MM.1S (cell line): ENCODE results near the gene CDCA5.

Experiments
- DNase-seq: peaks from one replicate; pipeline ENCODE4 v3.0.0-alpha.2; 2015
- H2AFZ ChIP-seq: fragments of 300-600 bp; sonication (generic); 2 replicates; pipeline ENCODE4 v1.6.0; 2016; ENCODE audit warnings: antibody characterized with exemption, low read length
- H3F3A ChIP-seq: fragments of 300-600 bp; sonication (generic); 2 replicates; pipeline ENCODE4 v1.6.1; 2016; ENCODE audit warnings: mild to moderate bottlenecking, antibody characterized with exemption, low read length, moderate library complexity, mixed read lengths; ENCODE audit not compliant: insufficient read depth
- H3K27ac ChIP-seq: fragments of 300-600 bp; sonication (generic); 2 replicates; pipeline ENCODE4 v1.5.1; 2016; ENCODE audit warnings: mild to moderate bottlenecking, low read length
- H3K27me3 ChIP-seq: fragments of 300-600 bp; sonication (generic); replicated peaks from 2 replicates; pipeline ENCODE4 v1.6.0; 2016; ENCODE audit warnings: low read length; ENCODE audit not compliant: insufficient read depth
- H3K36me3 ChIP-seq: fragments of 300-600 bp; sonication (generic); replicated peaks from 2 replicates; pipeline ENCODE4 v1.6.1; 2016; ENCODE audit warnings: mild to moderate bottlenecking, low read length, mixed read lengths; ENCODE audit not compliant: insufficient read depth
- H3K4me1 ChIP-seq: fragments of 300-600 bp; sonication (generic); 2 replicates; pipeline ENCODE4 v1.6.1; 2016; ENCODE audit warnings: low read length, mixed read lengths
- H3K4me2 ChIP-seq: fragments of 300-600 bp; sonication (generic); 2 replicates; pipeline ENCODE4 v1.6.0; 2016; ENCODE audit warnings: low read depth, low read length
- H3K4me3 ChIP-seq: fragments of 300-600 bp; sonication (generic); 2 replicates; pipeline ENCODE4 v1.5.1; 2016; ENCODE audit warnings: low read length, mixed read lengths
- H3K79me2 ChIP-seq: fragments of 300-600 bp; sonication (generic); 2 replicates; pipeline ENCODE4 v1.6.1; 2016; ENCODE audit warnings: mixed run types, low read length, mixed read lengths
- H3K9ac ChIP-seq: fragments of 300-600 bp; sonication (generic); 2 replicates; pipeline ENCODE4 v1.6.1; 2016; ENCODE audit warnings: low read length, mixed read lengths
- H3K9me2 ChIP-seq: fragments of 300-600 bp; sonication (generic); replicated peaks from 2 replicates; pipeline ENCODE4 v1.6.1; 2016; ENCODE audit warnings: mild to moderate bottlenecking, low read length, mixed read lengths; ENCODE audit not compliant: insufficient read depth
- H3K9me3 ChIP-seq: fragments of 300-600 bp; sonication (generic); replicated peaks from 2 replicates; pipeline ENCODE4 v1.6.1; 2016; ENCODE audit warnings: mild to moderate bottlenecking, low read length, mixed read lengths; ENCODE audit not compliant: insufficient read depth
- H4K20me1 ChIP-seq: fragments of 300-600 bp; sonication (generic); 2 replicates; pipeline ENCODE4 v1.6.1; 2016; ENCODE audit warnings: mild to moderate bottlenecking, low read length, moderate library complexity, mixed read lengths; ENCODE audit not compliant: insufficient read depth
- EZH2 ChIP-seq: fragments of 300-600 bp; sonication (generic); optimal IDR thresholded peaks from 2 replicates; pipeline ENCODE3; 2017; ENCODE audit warnings: low read depth, mild to moderate bottlenecking, antibody characterized with exemption, low read length, mixed read lengths
- EZH2phosphoT487 ChIP-seq: fragments of 300-600 bp; sonication (generic); IDR thresholded peaks from 2 replicates; pipeline ENCODE4 v1.6.1; 2018; ENCODE audit warnings: antibody characterized with exemption, low read length
- TF ChIP-seq, protein P1 (sequence below): fragments of 300-600 bp; sonication (generic); IDR thresholded peaks from 2 replicates; pipeline ENCODE4 v1.5.1; 2016; ENCODE audit warnings: antibody characterized with exemption, low read length, mixed read lengths

CDCA5 gene

GRCh38 chr11:65096926-65097325, 13.1 kb upstream of the CDCA5 start:
- TF ChIP-seq EZH2 (no peak), EZH2phosphoT487 (no peak)
- TF ChIP-seq, protein P1, sequence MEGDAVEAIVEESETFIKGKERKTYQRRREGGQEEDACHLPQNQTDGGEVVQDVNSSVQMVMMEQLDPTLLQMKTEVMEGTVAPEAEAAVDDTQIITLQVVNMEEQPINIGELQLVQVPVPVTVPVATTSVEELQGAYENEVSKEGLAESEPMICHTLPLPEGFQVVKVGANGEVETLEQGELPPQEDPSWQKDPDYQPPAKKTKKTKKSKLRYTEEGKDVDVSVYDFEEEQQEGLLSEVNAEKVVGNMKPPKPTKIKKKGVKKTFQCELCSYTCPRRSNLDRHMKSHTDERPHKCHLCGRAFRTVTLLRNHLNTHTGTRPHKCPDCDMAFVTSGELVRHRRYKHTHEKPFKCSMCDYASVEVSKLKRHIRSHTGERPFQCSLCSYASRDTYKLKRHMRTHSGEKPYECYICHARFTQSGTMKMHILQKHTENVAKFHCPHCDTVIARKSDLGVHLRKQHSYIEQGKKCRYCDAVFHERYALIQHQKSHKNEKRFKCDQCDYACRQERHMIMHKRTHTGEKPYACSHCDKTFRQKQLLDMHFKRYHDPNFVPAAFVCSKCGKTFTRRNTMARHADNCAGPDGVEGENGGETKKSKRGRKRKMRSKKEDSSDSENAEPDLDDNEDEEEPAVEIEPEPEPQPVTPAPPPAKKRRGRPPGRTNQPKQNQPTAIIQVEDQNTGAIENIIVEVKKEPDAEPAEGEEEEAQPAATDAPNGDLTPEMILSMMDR = no peak
- Histone ChIP-seq H3K4me3 (peak overlapping the region; percentile 84), H3K9me2 (no peaks in the 10 kb centered on the region), H3K4me2 (peak overlapping the region; percentile 86), H3K27ac (peak overlapping the region; percentile 91; the same call in 1 of the 2 replicates), H3K36me3 (no peaks in the 10 kb centered on the region), H3K9ac (peak overlapping the region; percentile 89; the same call in 1 of the 2 replicates), H4K20me1 (no peaks in the 10 kb centered on the region), H2AFZ (no peak overlapping the region), H3K27me3 (no peaks in the 10 kb centered on the region), H3K79me2 (peaks cover 47% of the 10 kb centered on the region), H3K4me1 (peaks cover 10% of the 10 kb centered on the region; the same call in 1 of the 2 replicates), H3K9me3 (no peaks in the 10 kb centered on the region), H3F3A (peaks cover 12% of the 10 kb centered on the region; the same call in 1 of the 2 replicates)
- no peak for DNase-seq

- no peaks in the 10 kb centered on the region for H3K36me3 ChIP-seq
- no peaks in the 10 kb centered on the region for H3K9me2 ChIP-seq
- H2AFZ ChIP-seq = peak within 1 kb of the TSS; percentile 90
- peak within 1 kb of the TSS; percentile 91 for H3K27ac ChIP-seq
- peak; percentile 96 for DNase-seq
- H3K9ac ChIP-seq = peak within 1 kb of the TSS; percentile 89
- no peaks in the 10 kb centered on the region for H4K20me1 ChIP-seq
- peak within 1 kb of the TSS; percentile 84 for H3K4me3 ChIP-seq
- H3K27me3 ChIP-seq = no peaks in the 10 kb centered on the region
- H3K9me3 ChIP-seq = no peaks in the 10 kb centered on the region
- H3K4me1 ChIP-seq = peaks cover 10% of the 10 kb centered on the region; the same call in 1 of the 2 replicates
- H3K4me2 ChIP-seq = peak within 1 kb of the TSS; percentile 86
- TF ChIP-seq, protein P1 = no peak
- TF ChIP-seq EZH2phosphoT487 (no peak), EZH2 (no peak)
- peaks cover 42% of the 10 kb centered on the region for H3K79me2 ChIP-seq
- H3F3A ChIP-seq = peaks cover 12% of the 10 kb centered on the region; the same call in 1 of the 2 replicates
Observed at GRCh38 chr11:65095974-65096806, 12.3 kb upstream of the CDCA5 start, which contains the start of gene VPS51. VPS51 (plus strand) TSS chr11:65096214; CDS start chr11:65096251, 37 bp downstream.

DNA sequence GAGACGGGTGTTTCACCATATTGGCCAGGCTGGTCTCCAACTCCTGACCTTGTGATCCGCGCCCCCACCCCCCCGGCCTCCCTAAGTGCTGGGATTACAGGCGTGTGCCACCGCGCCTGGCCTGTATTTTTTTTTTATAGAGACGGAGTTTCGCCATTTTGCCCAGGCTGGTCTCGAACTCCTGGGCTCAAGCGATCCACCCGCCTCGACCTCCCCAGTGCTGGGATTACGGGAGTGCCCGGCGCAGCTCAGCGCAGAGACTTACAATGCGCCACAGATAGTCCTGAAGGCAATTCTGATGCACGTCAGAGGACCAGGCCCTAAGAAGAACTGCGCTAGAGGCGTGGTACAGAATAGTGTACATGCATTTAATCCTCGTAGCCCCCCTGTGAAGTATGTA, 11.6 kb upstream of the CDCA5 start:
- Histone ChIP-seq H3F3A (peaks cover 16% of the 10 kb centered on the region), H2AFZ (peak overlapping the region; percentile 90), H3K4me1 (peaks cover 15% of the 10 kb centered on the region), H3K9me3 (no peaks in the 10 kb centered on the region), H3K27ac (peak overlapping the region; percentile 91; the same call in 1 of the 2 replicates), H3K4me2 (peak overlapping the region; percentile 60), H3K79me2 (peaks cover 35% of the 10 kb centered on the region), H3K9me2 (no peaks in the 10 kb centered on the region), H4K20me1 (no peaks in the 10 kb centered on the region), H3K4me3 (peak overlapping the region; percentile 84), H3K27me3 (no peaks in the 10 kb centered on the region), H3K9ac (peak overlapping the region; percentile 89), H3K36me3 (no peaks in the 10 kb centered on the region)
- no peak for DNase-seq
- TF ChIP-seq EZH2 (no peak), EZH2phosphoT487 (no peak)
- TF ChIP-seq, protein P1 = no peak
